ENCODE measurements around the gene P2RX3. TPM values are rescaled to one million over a fixed set of nuclear protein-coding genes. Genes with fewer than 3 reads are reported as not detected.
"Not testable (repeated sequence)": the region's sequence is repeated elsewhere in the genome, so short reads cannot be mapped to it uniquely, and the experiment has no call there.

The P2RX3 gene
- total and polyA plus RNA-seq, 9 donors = 1.3 to 5.2 (median 2.5) TPM

DNA sequence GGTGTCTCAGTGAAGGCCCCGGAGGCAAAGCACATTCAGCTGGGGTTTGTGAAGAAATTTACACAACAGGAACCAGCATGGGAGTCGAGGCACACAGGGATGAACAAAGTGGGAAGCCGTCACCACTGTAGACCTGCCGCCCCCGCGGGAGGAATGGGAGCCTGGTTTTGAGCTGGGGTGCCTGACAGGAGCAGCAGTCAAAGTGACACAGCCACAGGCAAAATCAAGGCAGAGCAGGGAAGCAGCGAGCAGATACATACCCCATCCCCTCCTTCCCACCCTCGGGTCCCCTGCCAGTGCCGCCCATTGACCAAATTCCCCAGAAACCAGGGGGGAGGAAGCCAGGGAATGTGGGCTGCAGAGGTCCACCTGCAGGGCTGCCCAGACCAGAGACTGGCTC lies 20.8 kb downstream of the P2RX3 start:
- DNase-seq = no peak
- Histone ChIP-seq H3K9me3 (replicated peaks; ENCODE audit: control insufficient read depth, low read depth, low read length) (no peaks in the 10 kb centered on the region), H3K4me3 (ENCODE audit: low read length) (no peak overlapping the region), H3K36me3 (ENCODE audit: control insufficient read depth, insufficient read depth, low read length) (no peaks in the 10 kb centered on the region), H3K27ac (ENCODE audit: low read length) (peak overlapping the region; percentile 85), H3K27me3 (ENCODE audit: control insufficient read depth, insufficient read depth, low read length) (no peaks in the 10 kb centered on the region), H3K4me1 (ENCODE audit: control insufficient read depth, insufficient read depth, low read length) (peaks cover 46% of the 10 kb centered on the region)
- 66% methylated on average over 5 of the region's 9 CpGs for WGBS (ENCODE audit: insufficient coverage)

DNA sequence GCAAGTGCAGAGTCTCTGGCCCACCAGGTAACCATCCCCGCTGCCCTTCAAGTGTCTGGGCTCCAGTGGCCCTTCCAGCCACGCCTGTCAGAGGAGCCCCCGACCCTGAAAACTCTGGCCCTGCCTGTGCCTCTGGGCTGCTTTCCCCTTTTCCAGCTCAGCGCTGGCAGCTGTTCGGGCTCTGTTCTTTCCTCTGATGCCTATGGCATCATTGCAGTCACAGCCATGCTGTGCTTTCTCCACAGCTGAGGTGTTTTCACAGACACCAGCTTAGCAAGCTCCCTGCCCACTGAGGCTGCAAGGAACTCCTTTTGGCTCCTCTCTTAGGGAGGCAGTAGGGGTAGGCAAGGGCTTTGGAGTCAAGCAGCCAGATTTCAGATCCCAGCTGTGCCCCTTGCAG lies 21.2 kb downstream of the P2RX3 start:
- H3K27ac ChIP-seq (ENCODE audit: low read length) = peak overlapping the region; percentile 85

DNA sequence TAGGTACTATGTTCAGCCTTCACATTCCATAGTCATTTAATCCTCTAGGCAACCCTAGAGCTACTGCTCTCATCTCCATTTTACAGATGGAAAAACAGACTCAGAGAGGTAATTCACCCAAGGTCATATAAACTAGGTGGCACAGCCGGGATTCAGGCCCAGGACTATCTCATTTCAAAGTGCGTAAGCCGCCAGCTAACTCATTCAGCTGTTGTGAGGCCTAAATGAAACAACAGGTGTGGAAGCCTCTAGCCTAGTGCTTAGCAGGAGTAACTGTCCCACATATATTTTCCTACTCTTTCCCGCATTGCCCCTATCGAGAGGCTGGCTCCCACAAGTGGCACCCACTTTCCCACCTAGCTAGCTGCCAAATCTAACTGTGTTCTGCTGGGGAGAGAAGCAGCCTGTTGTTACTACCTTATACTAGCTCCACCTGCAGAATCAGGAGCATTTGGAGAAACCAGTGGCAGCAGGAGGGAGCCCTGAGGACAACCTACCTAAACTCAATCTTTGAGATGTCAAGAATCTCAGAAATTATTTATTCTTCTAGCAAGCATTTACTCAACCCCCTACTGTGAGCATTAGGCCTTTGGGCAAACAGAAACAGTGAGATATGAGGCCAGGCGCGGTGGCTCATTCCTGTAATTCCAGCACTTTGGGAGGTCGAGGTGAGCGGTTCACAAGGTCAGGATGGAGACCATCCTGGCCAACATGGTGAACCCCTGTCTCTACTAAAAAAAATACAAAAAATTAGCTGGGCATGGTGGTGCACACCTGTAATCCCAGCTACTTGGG lies 21.9 kb downstream of the P2RX3 start:
- H3K27ac ChIP-seq (ENCODE audit: low read length) = peak overlapping the region; percentile 85
- H3K27me3 ChIP-seq (ENCODE audit: control insufficient read depth, insufficient read depth, low read length) = no peaks in the 10 kb centered on the region
- H3K4me3 ChIP-seq (ENCODE audit: low read length) = no peak overlapping the region
- peaks cover 38% of the 10 kb centered on the region for H3K4me1 ChIP-seq (ENCODE audit: control insufficient read depth, insufficient read depth, low read length)
- H3K36me3 ChIP-seq (ENCODE audit: control insufficient read depth, insufficient read depth, low read length) = no peaks in the 10 kb centered on the region
- H3K9me3 ChIP-seq (replicated peaks; ENCODE audit: control insufficient read depth, low read depth, low read length) = no peaks in the 10 kb centered on the region
- DNase-seq = peak; percentile 82
- 64% methylated on average over 4 of the region's 9 CpGs for WGBS (ENCODE audit: insufficient coverage)

More for the DNA sequence above, 21.2 kb downstream of the P2RX3 start:
- Histone ChIP-seq H3K27me3 (ENCODE audit: control insufficient read depth, insufficient read depth, low read length) (no peaks in the 10 kb centered on the region), H3K36me3 (ENCODE audit: control insufficient read depth, insufficient read depth, low read length) (no peaks in the 10 kb centered on the region), H3K4me1 (ENCODE audit: control insufficient read depth, insufficient read depth, low read length) (peaks cover 44% of the 10 kb centered on the region), H3K9me3 (replicated peaks; ENCODE audit: control insufficient read depth, low read depth, low read length) (no peaks in the 10 kb centered on the region), H3K4me3 (ENCODE audit: low read length) (no peak overlapping the region)
- DNase-seq = no peak
- 72% methylated on average over 5 of the region's 5 CpGs for WGBS (ENCODE audit: insufficient coverage)

DNA sequence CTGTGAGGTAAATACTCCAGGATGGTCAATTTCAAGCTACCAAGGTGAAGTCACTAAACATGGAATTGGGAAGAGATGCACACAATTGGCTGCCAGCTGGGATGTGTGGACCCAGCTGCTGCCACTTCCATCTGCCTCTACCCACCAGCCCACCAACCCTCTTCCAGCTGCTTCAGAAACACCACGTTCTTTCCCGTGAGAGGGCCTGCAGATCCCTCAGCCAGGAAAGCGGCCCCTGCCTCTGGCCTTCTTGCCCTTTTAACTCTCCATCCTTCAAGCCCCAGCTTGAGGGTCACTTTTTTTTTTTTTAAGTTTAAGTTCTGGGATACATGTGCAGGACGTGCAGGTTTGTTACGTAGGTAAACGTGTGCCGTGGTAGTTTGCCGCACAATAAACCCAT lies 22.8 kb downstream of the P2RX3 start:
- DNase-seq = no peak
- no peaks in the 10 kb centered on the region for H3K27me3 ChIP-seq (ENCODE audit: control insufficient read depth, insufficient read depth, low read length)
- no peaks in the 10 kb centered on the region for H3K9me3 ChIP-seq (replicated peaks; ENCODE audit: control insufficient read depth, low read depth, low read length)
- H3K27ac ChIP-seq (ENCODE audit: low read length) = no peak overlapping the region
- WGBS (ENCODE audit: insufficient coverage) = 76% methylated on average over 6 of the region's 8 CpGs
- no peaks in the 10 kb centered on the region for H3K36me3 ChIP-seq (ENCODE audit: control insufficient read depth, insufficient read depth, low read length)
- H3K4me1 ChIP-seq (ENCODE audit: control insufficient read depth, insufficient read depth, low read length) = peaks cover 38% of the 10 kb centered on the region
- H3K4me3 ChIP-seq (ENCODE audit: low read length) = no peak overlapping the region

DNA sequence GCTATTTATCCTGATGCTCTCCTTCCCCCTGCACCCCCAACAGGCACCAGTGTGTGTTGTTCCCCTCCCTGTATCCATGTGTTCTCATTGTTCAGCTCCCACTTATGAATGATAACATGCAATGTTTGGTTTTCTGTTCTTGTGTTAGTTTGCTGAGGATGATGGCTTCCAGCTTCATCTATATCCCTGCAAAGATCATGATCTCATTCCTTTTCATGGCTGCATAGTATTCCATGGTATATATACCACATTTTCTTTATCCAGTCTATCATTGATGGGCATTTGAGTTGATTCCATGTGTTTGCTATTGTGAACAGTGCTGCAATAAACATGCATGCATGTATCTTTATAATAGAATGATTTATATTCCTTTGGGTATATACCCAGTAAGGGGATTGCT lies 23.3 kb downstream of the P2RX3 start:
- not testable (repeated sequence) for DNase-seq; H3K27ac ChIP-seq (ENCODE audit: low read length); H3K4me3 ChIP-seq (ENCODE audit: low read length); H3K9me3 ChIP-seq (replicated peaks; ENCODE audit: control insufficient read depth, low read depth, low read length); H3K36me3 ChIP-seq (ENCODE audit: control insufficient read depth, insufficient read depth, low read length); H3K27me3 ChIP-seq (ENCODE audit: control insufficient read depth, insufficient read depth, low read length)
- H3K4me1 ChIP-seq (ENCODE audit: control insufficient read depth, insufficient read depth, low read length) = peaks cover 38% of the 10 kb centered on the region

DNA sequence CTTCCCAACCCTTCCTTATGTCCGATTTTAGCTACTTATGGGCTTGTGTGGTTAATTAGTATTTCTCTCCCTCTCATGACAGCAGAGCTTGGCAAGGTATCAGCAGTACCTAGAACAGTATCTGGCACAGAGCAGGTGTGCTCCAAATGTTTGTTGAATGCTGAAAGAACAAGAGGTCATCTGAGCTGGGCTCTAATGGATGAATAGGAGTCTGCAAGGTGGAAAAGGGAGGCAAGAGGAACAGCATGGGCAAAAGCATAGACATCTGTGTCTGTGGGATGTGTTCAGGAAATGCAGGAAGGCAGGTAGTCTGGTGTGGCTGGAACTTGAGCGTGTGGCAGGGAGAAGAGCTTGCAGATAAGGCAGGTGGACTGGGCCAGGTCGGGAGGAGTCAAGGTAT lies 23.8 kb downstream of the P2RX3 start:
- WGBS (ENCODE audit: insufficient coverage) = no CpG with 5 or more reads among the region's 3 CpGs
- no peak overlapping the region for H3K27ac ChIP-seq (ENCODE audit: low read length)
- DNase-seq = no peak
- H3K4me1 ChIP-seq (ENCODE audit: control insufficient read depth, insufficient read depth, low read length) = peaks cover 38% of the 10 kb centered on the region
- H3K27me3 ChIP-seq (ENCODE audit: control insufficient read depth, insufficient read depth, low read length) = no peaks in the 10 kb centered on the region
- no peaks in the 10 kb centered on the region for H3K36me3 ChIP-seq (ENCODE audit: control insufficient read depth, insufficient read depth, low read length)
- no peaks in the 10 kb centered on the region for H3K9me3 ChIP-seq (replicated peaks; ENCODE audit: control insufficient read depth, low read depth, low read length)
- H3K4me3 ChIP-seq (ENCODE audit: low read length) = no peak overlapping the region

DNA sequence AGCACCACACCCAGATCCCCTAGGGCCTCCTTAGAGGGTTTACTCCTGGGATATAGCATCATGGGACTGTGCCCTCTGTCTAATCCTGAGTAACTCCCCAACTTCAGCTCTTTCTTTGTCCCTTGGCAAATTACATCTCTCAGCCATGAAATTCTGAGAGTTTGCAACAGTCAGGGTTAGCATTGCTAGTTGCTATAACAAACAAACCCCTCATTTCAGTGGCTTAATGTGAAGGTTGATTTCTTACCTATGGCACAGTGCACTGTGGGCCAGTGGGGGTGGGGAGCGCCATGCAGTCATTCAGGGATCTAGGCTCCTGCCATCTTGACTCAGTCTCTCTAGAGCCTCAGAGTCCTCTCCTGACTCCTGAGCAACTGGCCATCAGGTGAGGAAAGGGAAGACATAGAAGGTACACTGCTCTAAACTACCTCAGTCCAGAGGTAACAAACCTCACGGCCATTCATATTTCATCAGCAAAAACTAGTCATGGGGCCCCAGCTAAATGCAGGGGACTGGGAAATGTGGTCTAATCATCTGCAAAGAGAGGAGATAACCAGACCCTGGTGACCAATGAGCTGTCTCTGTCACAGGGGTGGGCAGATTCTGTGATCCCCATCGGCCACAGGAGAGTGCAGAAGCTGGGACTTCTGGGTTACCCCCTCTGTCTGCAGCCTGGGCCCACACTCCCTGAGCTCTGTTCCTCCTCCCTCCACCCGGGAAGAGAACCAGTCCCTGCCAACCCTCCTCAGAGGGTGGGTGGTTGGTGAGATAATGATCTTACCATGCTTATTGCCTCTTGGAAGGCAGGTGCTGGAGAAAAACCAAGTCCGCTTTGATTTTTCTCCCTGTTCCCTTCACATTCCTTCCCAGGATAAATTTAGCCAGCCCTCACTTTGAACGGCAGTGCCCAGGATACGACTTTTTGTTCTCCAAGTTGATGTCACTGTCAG lies 25.3 kb downstream of the P2RX3 start:
- peak; percentile 48 for DNase-seq
- no peak overlapping the region for H3K27ac ChIP-seq (ENCODE audit: low read length)
- H3K9me3 ChIP-seq (replicated peaks; ENCODE audit: control insufficient read depth, low read depth, low read length) = no peaks in the 10 kb centered on the region
- no peaks in the 10 kb centered on the region for H3K27me3 ChIP-seq (ENCODE audit: control insufficient read depth, insufficient read depth, low read length)
- H3K4me3 ChIP-seq (ENCODE audit: low read length) = no peak overlapping the region
- H3K4me1 ChIP-seq (ENCODE audit: control insufficient read depth, insufficient read depth, low read length) = peaks cover 26% of the 10 kb centered on the region
- WGBS (ENCODE audit: insufficient coverage) = 21% methylated on average over 2 of the region's 7 CpGs
- H3K36me3 ChIP-seq (ENCODE audit: control insufficient read depth, insufficient read depth, low read length) = no peaks in the 10 kb centered on the region

DNA sequence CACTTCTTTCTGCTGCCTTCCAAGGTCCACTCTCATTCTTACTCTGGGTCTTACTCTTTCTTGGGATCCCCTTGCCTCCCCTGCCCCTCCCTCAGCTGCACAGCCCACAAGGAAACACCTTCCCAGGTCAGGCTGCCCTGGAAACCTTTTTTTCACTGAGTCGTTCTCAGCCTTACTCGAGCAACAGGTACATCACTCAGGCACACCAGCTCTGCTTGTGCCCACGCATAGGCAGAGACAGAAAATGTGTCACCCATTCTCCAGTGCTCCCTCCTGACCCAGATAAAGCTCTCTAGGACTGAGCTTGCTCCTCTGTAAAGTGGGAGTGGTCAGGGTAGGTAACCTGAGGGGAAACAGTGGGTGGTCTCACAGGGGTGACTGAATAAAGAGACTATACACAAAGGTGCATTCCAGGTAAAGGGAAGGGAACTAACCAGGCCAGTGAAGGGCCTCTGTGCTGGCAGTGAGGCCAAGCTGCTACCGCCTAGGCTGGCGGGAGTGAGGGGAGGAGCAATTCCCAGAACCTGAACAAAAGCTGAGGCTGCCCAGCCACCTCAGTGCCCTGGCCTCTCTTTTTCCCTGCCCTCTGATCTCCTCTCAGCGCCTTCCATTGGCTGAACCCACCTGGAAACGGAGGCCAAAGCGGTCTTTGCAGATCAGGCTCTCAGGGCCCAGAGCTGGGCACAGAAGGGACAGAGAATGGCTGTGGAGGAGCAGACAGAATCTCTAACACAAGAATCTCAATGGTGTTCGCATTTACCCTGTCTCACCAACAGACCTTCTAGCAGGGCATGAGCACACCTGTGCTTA lies 26.9 kb downstream of the P2RX3 start:
- no peak for DNase-seq
- WGBS (ENCODE audit: insufficient coverage) = 78% methylated on average over 5 of the region's 9 CpGs
- Histone ChIP-seq H3K4me1 (ENCODE audit: control insufficient read depth, insufficient read depth, low read length) (peaks cover 10% of the 10 kb centered on the region), H3K36me3 (ENCODE audit: control insufficient read depth, insufficient read depth, low read length) (no peaks in the 10 kb centered on the region), H3K9me3 (replicated peaks; ENCODE audit: control insufficient read depth, low read depth, low read length) (no peaks in the 10 kb centered on the region), H3K27me3 (ENCODE audit: control insufficient read depth, insufficient read depth, low read length) (no peaks in the 10 kb centered on the region), H3K4me3 (ENCODE audit: low read length) (no peak overlapping the region), H3K27ac (ENCODE audit: low read length) (no peak overlapping the region)

DNA sequence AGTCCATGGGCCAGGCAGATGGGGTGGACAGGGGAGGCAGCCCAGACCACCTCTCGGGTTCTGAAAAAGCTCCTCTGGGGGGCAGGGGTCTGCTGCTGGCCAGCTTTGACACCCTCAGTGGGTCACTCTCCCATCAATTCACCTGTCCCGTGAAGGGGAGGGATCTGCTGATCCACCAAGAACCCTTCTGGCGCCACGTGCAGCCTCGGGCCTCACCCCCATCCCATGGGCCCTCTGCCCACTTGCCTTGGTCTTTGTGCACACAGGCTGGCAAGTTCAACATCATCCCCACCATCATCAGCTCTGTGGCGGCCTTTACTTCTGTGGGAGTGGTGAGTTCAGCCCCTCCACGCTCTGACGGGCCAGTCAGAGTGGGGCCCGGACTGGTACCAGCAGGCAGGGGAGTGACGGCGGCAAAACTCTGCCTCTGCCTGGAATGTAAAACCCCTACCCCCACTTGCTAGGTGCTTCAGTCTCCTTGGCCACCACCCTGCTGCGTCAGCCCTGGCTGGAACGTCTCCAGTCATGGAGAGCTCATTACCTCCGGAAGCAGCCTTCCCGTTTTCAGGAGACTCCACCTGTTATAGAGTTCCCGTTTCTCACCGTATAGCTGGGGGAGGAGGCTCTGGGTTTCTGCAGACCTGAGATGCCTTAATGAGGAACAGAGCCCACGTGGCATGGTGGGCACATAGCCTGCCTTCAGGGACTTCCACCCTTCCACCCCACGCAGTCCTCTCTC lies 30.1 kb downstream of the P2RX3 start:
- Histone ChIP-seq H3K27ac (ENCODE audit: low read length) (no peak overlapping the region), H3K27me3 (ENCODE audit: control insufficient read depth, insufficient read depth, low read length) (peaks cover 3% of the 10 kb centered on the region), H3K4me3 (ENCODE audit: low read length) (no peak overlapping the region), H3K4me1 (ENCODE audit: control insufficient read depth, insufficient read depth, low read length) (no peaks in the 10 kb centered on the region), H3K36me3 (ENCODE audit: control insufficient read depth, insufficient read depth, low read length) (no peaks in the 10 kb centered on the region), H3K9me3 (replicated peaks; ENCODE audit: control insufficient read depth, low read depth, low read length) (no peaks in the 10 kb centered on the region)
- no peak for DNase-seq
- 63% methylated on average over 11 of the region's 19 CpGs for WGBS (ENCODE audit: insufficient coverage)
